CD14-positive monocyte (primary cell): ENCODE data around the gene OR52W1. TPM values are rescaled to one million over a fixed set of nuclear protein-coding genes. Genes with fewer than 3 reads are reported as not detected.

ENCODE experiments used
- DNase-seq, 3 donors: peaks; one replicate each; pipeline ENCODE4 v3.0.0-alpha.2; 2011 to 2022
- H2AFZ ChIP-seq: 2 replicates; pipeline ENCODE4 v1.6.0; 2012; ENCODE audit warnings: mild to moderate bottlenecking, low read depth, low read length, inconsistent platforms; ENCODE audit not compliant: insufficient read depth, poor library complexity, severe bottlenecking
- H3K27ac ChIP-seq, 2 donors: 1 replicate in 1 of 2; 2 replicates in 1 of 2; pipeline ENCODE4 v1.5.1; 2012 to 2013; ENCODE audit warnings: low read length in 2 of 2, control low read depth in 1 of 2, inconsistent platforms in 1 of 2, low read depth in 1 of 2, mild to moderate bottlenecking in 1 of 2
- H3K27me3 ChIP-seq, 2 donors: one replicate each; pipeline versions ENCODE4 v1.6.0 to v1.6.1; 2011 to 2013; ENCODE audit warnings: low read length in 2 of 2; ENCODE audit not compliant: control insufficient read depth in 2 of 2, insufficient read depth in 2 of 2
- H3K36me3 ChIP-seq, 2 donors: replicated peaks in 1 of 2; 1 replicate in 1 of 2; 2 replicates in 1 of 2; pipeline versions ENCODE4 v1.5.1 to v1.6.1; 2012 to 2013; ENCODE audit warnings: low read length in 2 of 2, control low read depth in 1 of 2, inconsistent platforms in 1 of 2, mild to moderate bottlenecking in 1 of 2; ENCODE audit not compliant: insufficient read depth in 2 of 2, control insufficient read depth in 1 of 2
- H3K4me1 ChIP-seq, 2 donors: 1 replicate in 1 of 2; 2 replicates in 1 of 2; pipeline versions ENCODE4 v1.5.1 to v1.6.1; 2012 to 2013; ENCODE audit warnings: low read length in 2 of 2, control low read depth in 1 of 2, inconsistent platforms in 1 of 2, mild to moderate bottlenecking in 1 of 2, moderate library complexity in 1 of 2; ENCODE audit not compliant: insufficient read depth in 2 of 2, control insufficient read depth in 1 of 2
- H3K4me2 ChIP-seq: replicated peaks from 2 replicates; pipeline ENCODE3; 2012; ENCODE audit warnings: low read length, moderate library complexity, mild to moderate bottlenecking; ENCODE audit not compliant: poor library complexity, severe bottlenecking; ENCODE audit errors: extremely low read depth
- H3K4me3 ChIP-seq, 3 experiments: fragments of 200-600 bp in 1 of 3; sonication (generic) in 1 of 3; replicated peaks in 1 of 3; 1 replicate in 2 of 3; 2 replicates in 1 of 3; pipeline ENCODE4 v1.5.1; 2011 to 2013; ENCODE audit warnings: low read length in 3 of 3, mild to moderate bottlenecking in 3 of 3, control low read depth in 2 of 3, low read depth in 2 of 3, inconsistent platforms in 1 of 3, moderate library complexity in 1 of 3
- H3K79me2 ChIP-seq: 2 replicates; pipeline ENCODE4 v1.6.0; 2012; ENCODE audit warnings: mild to moderate bottlenecking, control low read depth, inconsistent platforms, low read length, moderate library complexity; ENCODE audit not compliant: insufficient read depth
- H3K9ac ChIP-seq: 2 replicates; pipeline ENCODE4 v1.6.0; 2017; ENCODE audit warnings: low read length, mild to moderate bottlenecking; ENCODE audit not compliant: insufficient read depth, poor library complexity, severe bottlenecking
- H3K9me3 ChIP-seq, 2 donors: replicated peaks in 1 of 2; 1 replicate in 1 of 2; 2 replicates in 1 of 2; pipeline versions ENCODE4 v1.5.1 to v1.6.1; 2012 to 2013; ENCODE audit warnings: low read length in 2 of 2, control low read depth in 1 of 2; ENCODE audit not compliant: control insufficient read depth in 1 of 2, insufficient read depth in 1 of 2
- H4K20me1 ChIP-seq: 2 replicates; pipeline ENCODE4 v1.6.0; 2012; ENCODE audit warnings: mild to moderate bottlenecking, low read length, control low read depth, moderate library complexity; ENCODE audit not compliant: insufficient read depth
- H3K27ac Mint-ChIP-seq, 7 donors: one replicate each; pipeline ENCODE4 v1.8.0; 2020; ENCODE audit warnings: mild to moderate bottlenecking in 7 of 7, mixed read lengths in 7 of 7, moderate library complexity in 6 of 7, inconsistent platforms in 2 of 7
- H3K27me3 Mint-ChIP-seq, 3 donors: one replicate each; pipeline ENCODE4 v1.8.0; 2021 to 2022; ENCODE audit warnings: low read depth in 3 of 3, mild to moderate bottlenecking in 3 of 3, mixed read lengths in 3 of 3, moderate library complexity in 3 of 3, inconsistent platforms in 1 of 3
- H3K36me3 Mint-ChIP-seq, 2 donors: one replicate each; pipeline ENCODE4 v1.8.0; 2020; ENCODE audit warnings: mixed read lengths in 2 of 2, inconsistent platforms in 1 of 2, mild to moderate bottlenecking in 1 of 2
- H3K4me1 Mint-ChIP-seq: one replicate; pipeline ENCODE4 v1.8.0; 2020; ENCODE audit warnings: mild to moderate bottlenecking, mixed read lengths
- H3K4me3 Mint-ChIP-seq, 2 donors: one replicate each; pipeline ENCODE4 v1.8.0; 2020; ENCODE audit warnings: mild to moderate bottlenecking in 2 of 2, mixed read lengths in 2 of 2, moderate library complexity in 1 of 2
- H3K9me3 Mint-ChIP-seq, 7 donors: one replicate each; pipeline ENCODE4 v1.8.0; 2020 to 2022; ENCODE audit warnings: mixed read lengths in 7 of 7, mild to moderate bottlenecking in 6 of 7, moderate library complexity in 6 of 7, inconsistent platforms in 2 of 7
- CTCF ChIP-seq: fragments of 200-600 bp; IDR thresholded peaks from one replicate; pipeline ENCODE4 v1.8.0; 2022; ENCODE audit warnings: antibody characterized with exemption, mild to moderate bottlenecking
- WGBS: methylation state at CpG from one replicate; pipeline ENCODE4 v1.1.5; 2013; ENCODE audit warnings: missing lambda C conversion rate; ENCODE audit not compliant: insufficient coverage; 5-methylcytosine and 5-hydroxymethylcytosine counted together
- intact Hi-C, 2 donors: fragments of 100-400 bp; cut with micrococcal nuclease; formaldehyde crosslinking; loops; one replicate each; pipeline versions ENCODE4 v1.15.0 to v1.15.1; 2023
- polyA plus RNA-seq, 3 donors: library from polyadenylated mRNA; depleted of rRNA in 1 of 3; unstranded in 2 of 3; stranded (reverse) in 1 of 3; fragments of 300-500 nt in 2 of 3; fragments of >200 nt in 1 of 3; fragmentation: Illumina TruSeq in 2 of 3; gene quantifications; 1 replicate in 2 of 3; 2 replicates in 1 of 3; pipeline ENCODE4 v1.2.3, GENCODE V29; 2012 to 2021

OR52W1 gene
- polyA plus RNA-seq, 3 donors = not detected

- Mint-ChIP-seq H3K9me3 (no peaks in the 10 kb centered on the region), H3K27me3 (peaks cover 0 to 3% (median 0%) of the 10 kb centered on the region in 3 donors), H3K36me3 (no peaks in the 10 kb centered on the region), H3K27ac (peak within 1 kb of the TSS in 6 of 7 donors; percentile 4 to 79 (median 44)), H3K4me1 (peaks cover 28% of the 10 kb centered on the region), H3K4me3 (no peak within 1 kb of the TSS)
- intact Hi-C loops = loop anchor here (5.0 to 10.0 kb wide), 3 partner anchors 243 to 446 kb away; partner anchors contain the start of genes ARFIP2 (in 1 of the 2), MRPL17 (in 1 of the 2), TAF10 (in 1 of the 2) and TIMM10B (in 1 of the 2)
- H3K79me2 ChIP-seq = peaks cover 6% of the 10 kb centered on the region
- peaks cover 29 to 48% of the 10 kb centered on the region in 2 donors for H3K4me1 ChIP-seq
- no peaks in the 10 kb centered on the region for H4K20me1 ChIP-seq
- H3K4me2 ChIP-seq = no peak within 1 kb of the TSS
- H3K4me3 ChIP-seq = no peak within 1 kb of the TSS
- no peak within 1 kb of the TSS for H3K9ac ChIP-seq
- TF ChIP-seq CTCF = no peak
- H3K27me3 ChIP-seq = no peaks in the 10 kb centered on the region
- DNase-seq = no peak
- no peaks in the 10 kb centered on the region for H3K9me3 ChIP-seq
- no peaks in the 10 kb centered on the region for H3K36me3 ChIP-seq
- peak within 1 kb of the TSS in 1 of 2 donors; percentile 9 for H3K27ac ChIP-seq
- WGBS = 100% methylated on average over 1 of the region's 1 CpG
- peak within 1 kb of the TSS; percentile 4 for H2AFZ ChIP-seq
These were observed 39.9 kb downstream of the OR52W1 start, which contains the start of gene CNGA4 for GRCh38 chr11:6238902-6239301. Gene CNGA4 (plus strand): TSS chr11:6239089. CDS start chr11:6239207, 118 bp downstream.

DNA sequence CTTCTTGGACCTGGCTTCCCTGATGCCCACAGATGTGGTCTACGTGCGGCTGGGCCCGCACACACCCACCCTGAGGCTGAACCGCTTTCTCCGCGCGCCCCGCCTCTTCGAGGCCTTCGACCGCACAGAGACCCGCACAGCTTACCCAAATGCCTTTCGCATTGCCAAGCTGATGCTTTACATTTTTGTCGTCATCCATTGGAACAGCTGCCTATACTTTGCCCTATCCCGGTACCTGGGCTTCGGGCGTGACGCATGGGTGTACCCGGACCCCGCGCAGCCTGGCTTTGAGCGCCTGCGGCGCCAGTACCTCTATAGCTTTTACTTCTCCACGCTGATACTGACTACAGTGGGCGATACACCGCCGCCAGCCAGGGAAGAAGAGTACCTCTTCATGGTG is 41.1 kb downstream of the OR52W1 start:
- H3K27ac ChIP-seq = peak overlapping the region; percentile 47 to 58
- peak overlapping the region in 1 of 3 experiments; percentile 41 for H3K4me3 ChIP-seq
- no peak overlapping the region for H3K9ac ChIP-seq
- H3K4me1 Mint-ChIP-seq = peaks cover 23% of the 10 kb centered on the region
- peaks cover 0 to 3% (median under 1%) of the 10 kb centered on the region in 3 donors for H3K27me3 Mint-ChIP-seq
- TF ChIP-seq CTCF = no peak
- no peaks in the 10 kb centered on the region for H3K9me3 Mint-ChIP-seq
- no peaks in the 10 kb centered on the region for H3K36me3 Mint-ChIP-seq
- H3K36me3 ChIP-seq = no peaks in the 10 kb centered on the region
- H3K4me1 ChIP-seq = peaks cover 27 to 45% of the 10 kb centered on the region in 2 donors
- intact Hi-C loops = no loop called here
- peak overlapping the region; percentile 14 for H2AFZ ChIP-seq
- no peaks in the 10 kb centered on the region for H4K20me1 ChIP-seq
- H3K27me3 ChIP-seq = no peaks in the 10 kb centered on the region
- H3K9me3 ChIP-seq = no peaks in the 10 kb centered on the region
- peak overlapping the region; percentile 35 for H3K4me2 ChIP-seq
- 99% methylated on average over 28 of the region's 28 CpGs for WGBS
- no peaks in the 10 kb centered on the region for H3K79me2 ChIP-seq
- no peak for DNase-seq
- H3K4me3 Mint-ChIP-seq = no peak overlapping the region
- peak overlapping the region; percentile 79 to 93 (median 89) for H3K27ac Mint-ChIP-seq
